Measurements from ENCODE around the gene OR4D10.
"Not testable (repeated sequence)": the region's sequence is repeated elsewhere in the genome, so short reads cannot be mapped to it uniquely, and the experiment has no call there.

Gene OR4D10

GRCh38 chr11:59479906-59480305 lies 6.8 kb downstream of the OR4D10 start:
- TF ChIP-seq, protein P1, sequence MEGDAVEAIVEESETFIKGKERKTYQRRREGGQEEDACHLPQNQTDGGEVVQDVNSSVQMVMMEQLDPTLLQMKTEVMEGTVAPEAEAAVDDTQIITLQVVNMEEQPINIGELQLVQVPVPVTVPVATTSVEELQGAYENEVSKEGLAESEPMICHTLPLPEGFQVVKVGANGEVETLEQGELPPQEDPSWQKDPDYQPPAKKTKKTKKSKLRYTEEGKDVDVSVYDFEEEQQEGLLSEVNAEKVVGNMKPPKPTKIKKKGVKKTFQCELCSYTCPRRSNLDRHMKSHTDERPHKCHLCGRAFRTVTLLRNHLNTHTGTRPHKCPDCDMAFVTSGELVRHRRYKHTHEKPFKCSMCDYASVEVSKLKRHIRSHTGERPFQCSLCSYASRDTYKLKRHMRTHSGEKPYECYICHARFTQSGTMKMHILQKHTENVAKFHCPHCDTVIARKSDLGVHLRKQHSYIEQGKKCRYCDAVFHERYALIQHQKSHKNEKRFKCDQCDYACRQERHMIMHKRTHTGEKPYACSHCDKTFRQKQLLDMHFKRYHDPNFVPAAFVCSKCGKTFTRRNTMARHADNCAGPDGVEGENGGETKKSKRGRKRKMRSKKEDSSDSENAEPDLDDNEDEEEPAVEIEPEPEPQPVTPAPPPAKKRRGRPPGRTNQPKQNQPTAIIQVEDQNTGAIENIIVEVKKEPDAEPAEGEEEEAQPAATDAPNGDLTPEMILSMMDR (IDR thresholded peaks at IDR 0.05; ENCODE audit: insufficient read depth, missing control alignments) = no peak
- no peak for FAIRE-seq
- no peak for DNase-seq (ENCODE audit: insufficient read length, low spot score)

GRCh38 chr11:59480359-59480758 lies 7.2 kb downstream of the OR4D10 start:
- TF ChIP-seq, protein P1 (IDR thresholded peaks at IDR 0.05; ENCODE audit: insufficient read depth, missing control alignments) = no peak
- DNase-seq (ENCODE audit: insufficient read length, low spot score) = no peak
- no peak for FAIRE-seq

- FAIRE-seq = no peak
- DNase-seq (ENCODE audit: insufficient read length, low spot score) = no peak
- TF ChIP-seq, protein P1 (IDR thresholded peaks at IDR 0.05; ENCODE audit: insufficient read depth, missing control alignments) = no peak
Observed at GRCh38 chr11:59501931-59502330, 28.8 kb downstream of the OR4D10 start.

DNA sequence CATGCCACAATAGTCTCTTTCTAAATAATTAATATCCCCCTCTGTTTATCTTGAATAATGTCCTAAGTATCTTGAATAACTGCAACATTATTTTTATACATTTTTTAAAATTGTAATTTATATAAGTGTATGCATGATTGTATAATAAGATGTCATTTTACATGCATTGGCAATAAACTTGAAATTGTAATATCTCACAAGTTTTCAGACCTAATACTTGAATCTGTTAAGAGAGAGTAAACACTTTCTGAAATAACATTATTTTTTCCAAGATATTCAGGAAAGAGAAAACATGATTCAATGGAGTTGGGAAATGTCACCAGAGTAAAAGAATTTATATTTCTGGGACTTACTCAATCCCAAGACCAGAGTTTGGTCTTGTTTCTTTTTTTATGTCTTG lies 30.2 kb downstream of the OR4D10 start, which contains the start of gene OR4D11:
Gene OR4D11, plus strand, starts transcription at position 301 of the 400 bp plus-strand sequence. Its CDS starts 0 bp downstream, at position 301.
- no peak for FAIRE-seq
- TF ChIP-seq, protein P1 (IDR thresholded peaks at IDR 0.05; ENCODE audit: insufficient read depth, missing control alignments) = no peak
- DNase-seq (ENCODE audit: insufficient read length, low spot score) = no peak

DNA sequence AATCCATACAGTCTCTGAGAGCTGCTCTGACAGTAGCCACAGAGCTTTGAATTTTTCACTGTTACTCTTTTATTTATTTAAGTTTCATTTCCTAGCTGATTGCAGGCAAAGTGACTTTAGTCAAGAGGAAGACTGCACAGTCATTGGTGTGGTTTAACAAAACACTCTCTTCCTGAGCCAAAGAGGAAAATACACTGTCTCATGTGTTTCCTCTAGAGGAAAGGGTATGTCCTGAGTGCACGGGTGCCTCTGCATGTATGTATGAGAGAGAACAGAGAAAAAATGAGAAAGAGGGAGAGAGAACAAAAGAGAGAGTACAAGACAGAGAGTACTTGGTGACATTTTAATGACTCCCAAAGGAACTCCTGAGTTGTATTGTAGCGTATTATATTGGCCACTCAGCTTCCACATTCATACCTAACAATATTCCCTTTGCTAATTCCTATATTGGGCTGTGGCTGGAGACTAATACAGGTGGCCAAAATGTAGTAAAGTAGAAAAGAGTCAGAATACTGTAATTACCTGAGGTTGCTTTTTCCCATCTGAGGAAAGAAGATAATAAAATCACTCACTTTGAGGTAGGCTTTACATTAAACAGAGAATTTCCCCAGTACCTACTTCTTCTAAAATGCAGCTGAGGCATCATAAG lies 38.0 kb downstream of the OR4D10 start, which contains the start of gene OR4D9:
Gene OR4D9, plus strand, starts transcription at position 599 of the 649 bp plus-strand sequence. CDS start 3,374 bp downstream, outside the sequence.
- no peak for FAIRE-seq
- DNase-seq (ENCODE audit: insufficient read length, low spot score) = no peak
- TF ChIP-seq, protein P1 (IDR thresholded peaks at IDR 0.05; ENCODE audit: insufficient read depth, missing control alignments) = no peak

DNA sequence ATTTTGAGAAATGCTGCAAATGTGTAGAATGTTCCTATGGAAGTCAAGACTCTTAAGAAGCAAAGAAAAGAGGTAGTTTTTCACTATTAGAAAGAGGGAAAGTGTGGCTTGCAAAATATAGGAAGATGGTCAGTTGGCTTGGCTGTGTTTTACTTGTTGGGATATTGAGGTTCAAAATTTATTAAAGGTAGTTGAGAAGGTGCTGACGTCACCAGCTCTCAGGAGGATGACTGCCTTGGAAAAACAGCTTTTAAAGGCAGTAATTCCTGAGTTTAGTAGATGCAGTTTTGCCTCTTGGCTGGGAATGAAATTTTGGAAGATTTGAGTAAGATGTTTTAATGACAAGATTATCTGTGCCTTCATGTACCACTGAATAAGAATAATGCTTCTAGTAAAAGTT lies 38.6 kb downstream of the OR4D10 start:
- FAIRE-seq = no peak
- TF ChIP-seq, protein P1 (IDR thresholded peaks at IDR 0.05; ENCODE audit: insufficient read depth, missing control alignments) = no peak
- no peak for DNase-seq (ENCODE audit: insufficient read length, low spot score)

GRCh38 chr11:59520139-59520538 lies 47.0 kb downstream of the OR4D10 start:
- not testable (repeated sequence) for FAIRE-seq; DNase-seq (ENCODE audit: insufficient read length, low spot score)
